ENCODE data around the gene UNC79. TPM values are rescaled to one million over a fixed set of nuclear protein-coding genes. Genes with fewer than 3 reads are reported as not detected.

Gene UNC79
- total RNA-seq, 4 donors from 2014 or later = 0.14 to 0.32 TPM; not detected in 2

- no peak for DNase-seq
- WGBS, 2 donors (ENCODE audit: low coverage in 1 of 2) = 87% methylated on average over 12 of the region's 12 CpGs; no CpG with 5 or more reads in 1 of the 2 donors
- Histone ChIP-seq H3K27ac (no peak overlapping the region), H3K4me1 (no peaks in the 10 kb centered on the region), H3K27me3 (no peaks in the 10 kb centered on the region), H3K9me3 (no peaks in the 10 kb centered on the region), H3K4me3 (no peak overlapping the region), H3K36me3 (no peaks in the 10 kb centered on the region)
- in situ Hi-C loops (cut with MboI; ENCODE audit: low pct_ligation_motif_present in 1 of 4, low pct_unique_long_range_greater_than_20kb in 1 of 4, low sequenced_read_pairs in 3 of 4) (no loop called here), intact Hi-C loops (cut with DNase I; ENCODE audit: low total_unique reads) (no loop called here)
- no peak for TF ChIP-seq POLR2AphosphoS5 (IDR thresholded peaks at IDR 0.05)
- TF ChIP-seq POLR2A (IDR thresholded peaks at IDR 0.05) = no peak
- TF ChIP-seq CTCF (IDR thresholded peaks at IDR 0.05) = no peak
- TF ChIP-seq EP300 (IDR thresholded peaks at IDR 0.05; ENCODE audit: low read depth) = no peak
Observed at GRCh38 chr14:93735206-93735605, 304.5 kb downstream of the UNC79 start.

GRCh38 chr14:93736378-93737014 lies 305.8 kb downstream of the UNC79 start:
- H3K27ac ChIP-seq = no peak overlapping the region
- no peak overlapping the region for H3K4me3 ChIP-seq
- intact Hi-C loops (cut with DNase I; ENCODE audit: low total_unique reads) (no loop called here), in situ Hi-C loops (cut with MboI; ENCODE audit: low pct_ligation_motif_present in 1 of 4, low pct_unique_long_range_greater_than_20kb in 1 of 4, low sequenced_read_pairs in 3 of 4) (no loop called here)
- TF ChIP-seq EP300 (IDR thresholded peaks at IDR 0.05; ENCODE audit: low read depth) = no peak
- peak in 3 of 5 experiments; percentile 9 to 14 (median 9) for TF ChIP-seq CTCF (IDR thresholded peaks at IDR 0.05)
- TF ChIP-seq POLR2A (IDR thresholded peaks at IDR 0.05) = no peak
- TF ChIP-seq POLR2AphosphoS5 (IDR thresholded peaks at IDR 0.05) = no peak
- H3K27me3 ChIP-seq = no peaks in the 10 kb centered on the region
- no peaks in the 10 kb centered on the region for H3K4me1 ChIP-seq
- no peaks in the 10 kb centered on the region for H3K9me3 ChIP-seq
- H3K36me3 ChIP-seq = no peaks in the 10 kb centered on the region
- no peak for DNase-seq
- WGBS, 2 donors (ENCODE audit: low coverage in 1 of 2) = 72 to 78% methylated on average over 6 to 10 of the region's 10 CpGs

- TF ChIP-seq EP300 (IDR thresholded peaks at IDR 0.05; ENCODE audit: low read depth) = no peak
- TF ChIP-seq CTCF (IDR thresholded peaks at IDR 0.05) = no peak
- no peak for TF ChIP-seq POLR2A (IDR thresholded peaks at IDR 0.05)
- TF ChIP-seq POLR2AphosphoS5 (IDR thresholded peaks at IDR 0.05) = no peak
- Histone ChIP-seq H3K36me3 (no peaks in the 10 kb centered on the region), H3K4me3 (no peak overlapping the region), H3K27ac (no peak overlapping the region), H3K4me1 (peaks cover 0 to under 1% (median 0%) of the 10 kb centered on the region in 4 donors), H3K27me3 (no peaks in the 10 kb centered on the region), H3K9me3 (no peaks in the 10 kb centered on the region)
- 69% methylated on average over 11 of the region's 11 CpGs; no CpG with 5 or more reads in 1 of the 2 donors for WGBS, 2 donors (ENCODE audit: low coverage in 1 of 2)
- in situ Hi-C loops (cut with MboI; ENCODE audit: low pct_ligation_motif_present in 1 of 4, low pct_unique_long_range_greater_than_20kb in 1 of 4, low sequenced_read_pairs in 3 of 4) = no loop called here
- DNase-seq = no peak
- intact Hi-C loops (cut with DNase I; ENCODE audit: low total_unique reads) = no loop called here
Observed at GRCh38 chr14:93737634-93738033, 306.9 kb downstream of the UNC79 start.

- no peaks in the 10 kb centered on the region for H3K9me3 ChIP-seq
- DNase-seq = no peak
- no peaks in the 10 kb centered on the region for H3K27me3 ChIP-seq
- no peaks in the 10 kb centered on the region for H3K36me3 ChIP-seq
- TF ChIP-seq CTCF (IDR thresholded peaks at IDR 0.05) (no peak), EP300 (IDR thresholded peaks at IDR 0.05; ENCODE audit: low read depth) (no peak), POLR2AphosphoS5 (IDR thresholded peaks at IDR 0.05) (no peak), POLR2A (IDR thresholded peaks at IDR 0.05) (no peak)
- intact Hi-C loops (cut with DNase I; ENCODE audit: low total_unique reads) (no loop called here), in situ Hi-C loops (cut with MboI; ENCODE audit: low pct_ligation_motif_present in 1 of 4, low pct_unique_long_range_greater_than_20kb in 1 of 4, low sequenced_read_pairs in 3 of 4) (no loop called here)
- peak overlapping the region in 2 of 4 donors; percentile 44 to 55 for H3K27ac ChIP-seq
- no peak overlapping the region for H3K4me3 ChIP-seq
- peaks cover 0 to 6% (median 0%) of the 10 kb centered on the region in 4 donors for H3K4me1 ChIP-seq
- WGBS, 2 donors (ENCODE audit: low coverage in 1 of 2) = 80 to 85% methylated on average over 1 to 12 of the region's 12 CpGs
Observed at GRCh38 chr14:93741556-93742230, 311.0 kb downstream of the UNC79 start.

Data from transverse colon (tissue), 4 donors.